ENCODE data around the gene NID1.

The NID1 gene

GRCh38 chr1:236112332-236112627 is 47.4 kb upstream of the NID1 start:
- H3K27me3 ChIP-seq (ENCODE audit: insufficient read depth, poor library complexity, severe bottlenecking) = no peaks in the 10 kb centered on the region
- no peak overlapping the region for H3K4me3 ChIP-seq (replicated peaks; ENCODE audit: insufficient read depth, low read length)
- TF ChIP-seq, protein P1, sequence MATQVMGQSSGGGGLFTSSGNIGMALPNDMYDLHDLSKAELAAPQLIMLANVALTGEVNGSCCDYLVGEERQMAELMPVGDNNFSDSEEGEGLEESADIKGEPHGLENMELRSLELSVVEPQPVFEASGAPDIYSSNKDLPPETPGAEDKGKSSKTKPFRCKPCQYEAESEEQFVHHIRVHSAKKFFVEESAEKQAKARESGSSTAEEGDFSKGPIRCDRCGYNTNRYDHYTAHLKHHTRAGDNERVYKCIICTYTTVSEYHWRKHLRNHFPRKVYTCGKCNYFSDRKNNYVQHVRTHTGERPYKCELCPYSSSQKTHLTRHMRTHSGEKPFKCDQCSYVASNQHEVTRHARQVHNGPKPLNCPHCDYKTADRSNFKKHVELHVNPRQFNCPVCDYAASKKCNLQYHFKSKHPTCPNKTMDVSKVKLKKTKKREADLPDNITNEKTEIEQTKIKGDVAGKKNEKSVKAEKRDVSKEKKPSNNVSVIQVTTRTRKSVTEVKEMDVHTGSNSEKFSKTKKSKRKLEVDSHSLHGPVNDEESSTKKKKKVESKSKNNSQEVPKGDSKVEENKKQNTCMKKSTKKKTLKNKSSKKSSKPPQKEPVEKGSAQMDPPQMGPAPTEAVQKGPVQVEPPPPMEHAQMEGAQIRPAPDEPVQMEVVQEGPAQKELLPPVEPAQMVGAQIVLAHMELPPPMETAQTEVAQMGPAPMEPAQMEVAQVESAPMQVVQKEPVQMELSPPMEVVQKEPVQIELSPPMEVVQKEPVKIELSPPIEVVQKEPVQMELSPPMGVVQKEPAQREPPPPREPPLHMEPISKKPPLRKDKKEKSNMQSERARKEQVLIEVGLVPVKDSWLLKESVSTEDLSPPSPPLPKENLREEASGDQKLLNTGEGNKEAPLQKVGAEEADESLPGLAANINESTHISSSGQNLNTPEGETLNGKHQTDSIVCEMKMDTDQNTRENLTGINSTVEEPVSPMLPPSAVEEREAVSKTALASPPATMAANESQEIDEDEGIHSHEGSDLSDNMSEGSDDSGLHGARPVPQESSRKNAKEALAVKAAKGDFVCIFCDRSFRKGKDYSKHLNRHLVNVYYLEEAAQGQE (IDR thresholded peaks at IDR 0.05; ENCODE audit: insufficient replicate concordance, low read depth) = no peak
- TF ChIP-seq SPI1 (IDR thresholded peaks at IDR 0.05; ENCODE audit: borderline replicate concordance, low read depth) (no peak), CTCF (IDR thresholded peaks at IDR 0.05; ENCODE audit: insufficient read depth, low read length) (no peak), POLR2AphosphoS5 (IDR thresholded peaks at IDR 0.05; ENCODE audit: low read depth) (no peak), GABPA (IDR thresholded peaks at IDR 0.05; ENCODE audit: low read depth) (no peak)
- DNase-seq (ENCODE audit: low read depth in 1 of 2, low spot score in 1 of 2) = no peak
- no peak overlapping the region for H3K27ac ChIP-seq (replicated peaks)

DNA sequence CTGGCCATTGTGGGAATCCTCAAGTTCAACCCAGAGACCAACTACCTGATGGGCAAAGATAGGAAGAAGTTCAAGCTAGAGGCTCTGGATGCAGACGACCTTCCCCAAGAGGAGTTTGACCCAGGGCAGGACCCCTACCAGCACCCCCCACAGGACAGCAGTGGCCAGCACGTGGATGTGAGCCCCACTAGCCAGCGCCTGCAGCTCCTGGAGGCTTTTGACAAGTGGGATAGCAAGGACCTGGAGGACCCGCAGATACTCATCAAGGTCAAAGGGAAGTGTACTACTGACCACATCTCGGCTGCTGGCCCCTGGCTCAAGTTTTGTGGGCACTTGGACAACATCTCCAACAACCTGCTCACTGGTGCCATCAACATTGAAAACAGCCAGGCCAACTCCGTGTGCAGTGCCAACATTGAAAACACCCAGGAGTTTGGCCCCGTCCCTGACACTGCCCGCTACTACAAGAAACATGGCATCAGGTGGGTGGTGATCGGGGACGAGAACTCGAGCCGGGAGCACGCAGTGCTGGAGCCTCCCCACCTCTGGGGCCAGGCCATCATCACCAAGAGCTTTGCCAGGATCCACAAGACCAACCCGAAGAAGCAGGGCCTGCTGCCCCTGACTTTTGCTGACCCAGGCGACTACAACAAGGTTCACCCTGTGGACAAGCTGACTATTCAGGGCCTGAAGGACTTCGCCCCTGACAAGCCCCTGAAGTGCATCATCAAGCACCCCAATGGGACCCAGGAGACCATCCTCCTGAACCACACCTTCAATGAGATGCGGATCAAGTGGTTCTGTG is 46.8 kb upstream of the NID1 start:
- no peak overlapping the region for H3K4me3 ChIP-seq (replicated peaks; ENCODE audit: insufficient read depth, low read length)
- TF ChIP-seq GABPA (IDR thresholded peaks at IDR 0.05; ENCODE audit: low read depth) (no peak), CTCF (IDR thresholded peaks at IDR 0.05; ENCODE audit: insufficient read depth, low read length) (no peak), SPI1 (IDR thresholded peaks at IDR 0.05; ENCODE audit: borderline replicate concordance, low read depth) (no peak), POLR2AphosphoS5 (IDR thresholded peaks at IDR 0.05; ENCODE audit: low read depth) (no peak)
- TF ChIP-seq, protein P1 (IDR thresholded peaks at IDR 0.05; ENCODE audit: insufficient replicate concordance, low read depth) = no peak
- no peak overlapping the region for H3K27ac ChIP-seq (replicated peaks)
- DNase-seq (ENCODE audit: low read depth in 1 of 2, low spot score in 1 of 2) = no peak
- no peaks in the 10 kb centered on the region for H3K27me3 ChIP-seq (ENCODE audit: insufficient read depth, poor library complexity, severe bottlenecking)

GRCh38 chr1:236110137-236110536 is 45.2 kb upstream of the NID1 start:
- no peaks in the 10 kb centered on the region for H3K27me3 ChIP-seq (ENCODE audit: insufficient read depth, poor library complexity, severe bottlenecking)
- DNase-seq (ENCODE audit: low read depth in 1 of 2, low spot score in 1 of 2) = no peak
- H3K27ac ChIP-seq (replicated peaks) = no peak overlapping the region
- no peak overlapping the region for H3K4me3 ChIP-seq (replicated peaks; ENCODE audit: insufficient read depth, low read length)
- no peak for TF ChIP-seq CTCF (IDR thresholded peaks at IDR 0.05; ENCODE audit: insufficient read depth, low read length)
- no peak for TF ChIP-seq GABPA (IDR thresholded peaks at IDR 0.05; ENCODE audit: low read depth)
- TF ChIP-seq, protein P1 (IDR thresholded peaks at IDR 0.05; ENCODE audit: insufficient replicate concordance, low read depth) = no peak
- TF ChIP-seq POLR2AphosphoS5 (IDR thresholded peaks at IDR 0.05; ENCODE audit: low read depth) = no peak
- no peak for TF ChIP-seq SPI1 (IDR thresholded peaks at IDR 0.05; ENCODE audit: borderline replicate concordance, low read depth)

All from HL-60 (cell line).